T-helper 2 cell treated with Interferon-gamma antibody and Interleukin-4, amounts not matched to agents 5 μg/mL and 100 μg/mL, for 36 hours (primary cell): ENCODE measurements around the gene GNAQ.
"Not testable (repeated sequence)": the region's sequence is repeated elsewhere in the genome, so short reads cannot be mapped to it uniquely, and the experiment has no call there.

Experiments used
- DNase-seq: peaks from one replicate; pipeline ENCODE4 v3.0.0; 2021; ENCODE audit warnings: low spot score
- H3K27ac Mint-ChIP-seq: one replicate; pipeline ENCODE4 v1.8.0; 2021; ENCODE audit warnings: mild to moderate bottlenecking, mixed read lengths
- H3K27me3 Mint-ChIP-seq: one replicate; pipeline ENCODE4 v1.8.0; 2021; ENCODE audit warnings: low read depth, mixed read lengths
- H3K36me3 Mint-ChIP-seq: one replicate; pipeline ENCODE4 v1.8.0; 2021; ENCODE audit warnings: low read depth, mixed read lengths
- H3K4me1 Mint-ChIP-seq: one replicate; pipeline ENCODE4 v1.8.0; 2021; ENCODE audit warnings: low read depth, mixed read lengths
- H3K4me3 Mint-ChIP-seq: one replicate; pipeline ENCODE4 v1.8.0; 2022; ENCODE audit warnings: mild to moderate bottlenecking, moderate library complexity, mixed read lengths
- H3K9me3 Mint-ChIP-seq: one replicate; pipeline ENCODE4 v1.8.0; 2021; ENCODE audit warnings: mixed read lengths

Gene GNAQ

DNA sequence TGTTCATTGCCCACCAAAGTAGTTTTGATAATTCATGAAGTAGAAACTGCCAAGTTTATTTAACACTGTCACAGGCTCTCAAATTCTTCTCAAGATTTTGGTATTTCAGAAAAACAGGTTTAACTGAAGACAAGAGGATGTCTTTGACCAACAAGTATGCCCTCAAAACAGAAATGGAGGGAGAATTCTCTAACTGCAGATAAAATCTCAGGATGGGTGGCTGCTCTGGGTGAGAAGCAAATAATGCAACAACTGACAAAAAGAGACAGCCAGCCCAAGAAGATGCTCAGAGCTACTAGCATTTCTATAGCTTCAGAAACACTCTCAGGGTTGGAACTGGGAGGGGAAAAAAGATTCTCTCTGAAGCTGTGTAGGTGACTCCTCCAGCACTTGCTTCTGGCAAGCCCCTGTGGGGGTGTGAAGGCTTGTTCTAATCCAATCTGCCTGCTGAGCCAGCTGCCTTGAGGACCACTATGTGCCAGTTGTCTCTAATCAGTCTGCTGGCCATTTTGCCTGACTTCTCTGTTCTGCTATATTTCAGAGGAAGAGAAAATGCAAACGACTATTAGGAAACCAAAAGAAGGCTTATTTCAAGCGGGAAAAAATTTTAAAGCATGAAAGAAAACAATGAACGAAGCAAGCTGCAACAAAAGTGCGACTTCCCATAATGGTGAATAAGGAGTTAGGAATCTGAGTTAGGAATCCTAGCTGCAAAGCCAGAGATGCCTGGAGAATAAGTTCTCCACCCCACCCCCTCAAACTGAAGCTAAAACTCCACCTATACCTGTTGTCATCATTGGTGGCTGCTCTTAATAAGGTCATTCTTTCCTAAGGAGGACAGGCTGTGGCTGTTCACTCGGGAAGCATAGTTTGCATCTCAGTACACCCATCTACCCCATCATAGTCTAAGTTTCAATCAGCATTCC is 147.5 kb downstream of the GNAQ start:
- Mint-ChIP-seq H3K27me3 (no peaks in the 10 kb centered on the region), H3K4me3 (peak overlapping the region; percentile 66), H3K27ac (peak overlapping the region; percentile 77), H3K36me3 (peaks cover 12% of the 10 kb centered on the region), H3K4me1 (peaks cover 44% of the 10 kb centered on the region), H3K9me3 (no peaks in the 10 kb centered on the region)
- DNase-seq, result no peak

DNA sequence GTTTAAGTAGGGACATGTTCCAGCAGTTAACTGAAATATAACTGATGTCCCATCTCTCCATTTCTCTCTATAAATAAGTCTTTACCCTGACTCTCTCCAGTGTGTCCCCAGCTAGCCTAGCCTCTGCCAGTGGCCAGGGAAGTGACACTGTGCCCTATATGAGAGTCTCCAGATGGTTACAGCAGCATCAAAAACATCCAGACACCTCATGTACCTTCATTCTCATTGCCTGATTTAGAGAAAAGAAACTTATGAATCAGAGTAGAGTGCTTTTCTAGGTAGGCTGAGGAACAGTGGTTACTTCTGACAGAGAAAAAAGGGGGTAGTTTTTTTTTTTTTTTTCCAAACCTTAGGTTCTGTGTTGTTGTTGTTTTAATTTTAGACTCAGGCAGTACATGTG is 148.5 kb downstream of the GNAQ start:
- peak; percentile 19 for DNase-seq
- H3K9me3 Mint-ChIP-seq, result no peaks in the 10 kb centered on the region
- H3K36me3 Mint-ChIP-seq, result peaks cover 11% of the 10 kb centered on the region
- H3K27me3 Mint-ChIP-seq, result no peaks in the 10 kb centered on the region
- no peak overlapping the region for H3K4me3 Mint-ChIP-seq
- H3K4me1 Mint-ChIP-seq, result peaks cover 44% of the 10 kb centered on the region
- peak overlapping the region; percentile 43 for H3K27ac Mint-ChIP-seq

- Mint-ChIP-seq H3K36me3 (peaks cover 11% of the 10 kb centered on the region), H3K27ac (no peak overlapping the region), H3K4me3 (no peak overlapping the region), H3K4me1 (peaks cover 44% of the 10 kb centered on the region), H3K9me3 (no peaks in the 10 kb centered on the region), H3K27me3 (no peaks in the 10 kb centered on the region)
- no peak for DNase-seq
These were observed 149.3 kb downstream of the GNAQ start for GRCh38 chr9:77882294-77882693.

GRCh38 chr9:77881634-77882033 is 150.0 kb downstream of the GNAQ start:
- Mint-ChIP-seq H3K36me3 (peaks cover 11% of the 10 kb centered on the region), H3K4me1 (peaks cover 44% of the 10 kb centered on the region)
- not testable (repeated sequence) for H3K9me3 Mint-ChIP-seq, H3K27ac Mint-ChIP-seq, H3K27me3 Mint-ChIP-seq, DNase-seq, H3K4me3 Mint-ChIP-seq

- DNase-seq, result no peak
- H3K9me3 Mint-ChIP-seq, result no peaks in the 10 kb centered on the region
- peaks cover 11% of the 10 kb centered on the region for H3K36me3 Mint-ChIP-seq
- H3K27me3 Mint-ChIP-seq, result no peaks in the 10 kb centered on the region
- H3K4me3 Mint-ChIP-seq, result no peak overlapping the region
- no peak overlapping the region for H3K27ac Mint-ChIP-seq
- peaks cover 42% of the 10 kb centered on the region for H3K4me1 Mint-ChIP-seq
These were observed 150.5 kb downstream of the GNAQ start for GRCh38 chr9:77881111-77881510.

GRCh38 chr9:77879437-77879943 is 152.1 kb downstream of the GNAQ start:
- peaks cover 30% of the 10 kb centered on the region for H3K4me1 Mint-ChIP-seq
- no peak overlapping the region for H3K4me3 Mint-ChIP-seq
- H3K27me3 Mint-ChIP-seq, result no peaks in the 10 kb centered on the region
- no peak overlapping the region for H3K27ac Mint-ChIP-seq
- DNase-seq, result no peak
- H3K36me3 Mint-ChIP-seq, result peaks cover 14% of the 10 kb centered on the region
- H3K9me3 Mint-ChIP-seq, result no peaks in the 10 kb centered on the region

DNA sequence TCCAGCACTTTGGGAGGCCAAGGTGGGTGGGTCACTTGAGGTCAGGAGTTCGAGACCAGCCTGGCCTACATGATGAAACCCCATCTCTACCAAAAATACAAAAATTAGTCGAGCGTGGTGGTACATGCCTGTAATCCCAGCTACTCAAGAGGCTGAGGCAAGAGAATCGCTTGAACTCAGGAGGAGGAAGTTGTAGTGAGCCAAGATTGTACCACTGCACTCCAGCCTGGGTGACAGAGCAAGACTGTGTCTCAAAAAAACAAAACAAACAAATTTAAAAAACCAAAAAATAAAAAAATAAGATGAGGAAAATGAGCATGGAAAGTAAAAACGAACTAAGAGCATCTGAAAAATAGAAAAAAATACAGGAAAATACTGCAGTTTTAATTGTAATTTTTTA is 152.8 kb downstream of the GNAQ start:
- not testable (repeated sequence) for H3K27ac Mint-ChIP-seq, H3K27me3 Mint-ChIP-seq, DNase-seq, H3K9me3 Mint-ChIP-seq, H3K4me3 Mint-ChIP-seq
- peaks cover 17% of the 10 kb centered on the region for H3K36me3 Mint-ChIP-seq
- peaks cover 23% of the 10 kb centered on the region for H3K4me1 Mint-ChIP-seq

- no peak overlapping the region for H3K4me3 Mint-ChIP-seq
- no peak overlapping the region for H3K27ac Mint-ChIP-seq
- peaks cover 20% of the 10 kb centered on the region for H3K4me1 Mint-ChIP-seq
- H3K27me3 Mint-ChIP-seq, result no peaks in the 10 kb centered on the region
- H3K9me3 Mint-ChIP-seq, result no peaks in the 10 kb centered on the region
- peaks cover 15% of the 10 kb centered on the region for H3K36me3 Mint-ChIP-seq
- DNase-seq, result no peak
These were observed 153.6 kb downstream of the GNAQ start for GRCh38 chr9:77877976-77878375.

DNA sequence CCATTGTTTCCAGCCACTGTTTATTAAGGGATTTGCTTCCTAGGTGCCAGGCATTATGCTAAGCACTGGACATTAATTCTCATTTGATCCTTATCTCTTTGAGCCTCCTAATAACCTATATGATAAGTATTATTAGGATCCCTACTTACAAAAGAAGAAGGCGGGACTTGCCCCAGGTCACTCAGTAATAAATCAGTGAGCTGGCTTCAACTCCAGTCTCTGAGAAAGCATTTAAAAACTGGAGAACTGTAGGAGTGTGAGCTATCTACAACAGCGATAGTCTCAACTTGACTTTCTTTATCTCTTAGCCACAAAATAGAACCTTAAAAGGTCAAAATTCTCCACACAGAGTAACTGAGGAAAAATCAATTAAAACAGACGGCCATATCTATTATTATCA is 155.0 kb downstream of the GNAQ start:
- Mint-ChIP-seq H3K4me1 (peaks cover 15% of the 10 kb centered on the region), H3K4me3 (no peak overlapping the region), H3K27ac (no peak overlapping the region), H3K9me3 (no peaks in the 10 kb centered on the region), H3K36me3 (peaks cover 15% of the 10 kb centered on the region), H3K27me3 (no peaks in the 10 kb centered on the region)
- DNase-seq, result no peak

DNA sequence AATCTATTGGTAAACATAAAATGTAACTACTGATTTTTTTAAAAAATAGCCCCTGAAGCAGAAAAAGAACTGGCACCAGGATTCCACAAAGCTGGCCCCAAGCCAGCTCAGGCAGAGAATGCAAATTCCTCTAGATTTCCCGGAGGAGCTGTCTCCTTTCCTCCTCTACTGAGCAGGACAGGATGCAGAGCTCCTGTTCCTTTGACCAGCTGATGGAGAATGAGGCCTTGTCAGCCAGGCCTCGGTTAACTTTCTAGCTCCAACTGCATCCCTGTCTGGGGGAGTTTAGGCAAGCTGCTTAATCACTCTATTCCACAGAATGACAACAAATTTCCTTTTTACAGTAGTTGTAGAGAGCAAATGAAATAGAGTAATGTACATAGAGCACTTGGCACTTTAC is 155.5 kb downstream of the GNAQ start:
- peaks cover 16% of the 10 kb centered on the region for H3K4me1 Mint-ChIP-seq
- no peaks in the 10 kb centered on the region for H3K9me3 Mint-ChIP-seq
- no peaks in the 10 kb centered on the region for H3K27me3 Mint-ChIP-seq
- H3K36me3 Mint-ChIP-seq, result peaks cover 18% of the 10 kb centered on the region
- no peak overlapping the region for H3K27ac Mint-ChIP-seq
- DNase-seq, result no peak
- H3K4me3 Mint-ChIP-seq, result no peak overlapping the region

DNA sequence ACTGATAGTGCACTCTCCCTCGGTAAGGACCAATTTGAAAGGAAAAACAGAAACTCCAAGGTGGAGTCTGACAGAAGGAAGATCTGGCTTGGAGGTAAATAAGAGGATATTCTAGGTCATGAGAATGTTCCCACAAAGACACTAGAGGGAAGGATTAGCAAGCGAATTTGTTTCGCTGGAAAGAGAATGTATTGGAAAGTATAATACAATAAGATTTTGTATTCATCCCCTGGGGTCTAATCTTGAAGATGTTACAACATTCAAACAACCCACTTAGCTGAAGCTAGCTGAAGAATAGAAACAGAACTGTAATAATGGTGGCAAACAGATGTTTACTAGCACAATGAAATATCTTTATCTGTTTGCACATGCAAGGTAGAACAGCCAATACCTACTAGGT is 158.7 kb downstream of the GNAQ start:
- no peak overlapping the region for H3K4me3 Mint-ChIP-seq
- no peak overlapping the region for H3K27ac Mint-ChIP-seq
- no peak for DNase-seq
- no peaks in the 10 kb centered on the region for H3K9me3 Mint-ChIP-seq
- peaks cover 7% of the 10 kb centered on the region for H3K4me1 Mint-ChIP-seq
- H3K36me3 Mint-ChIP-seq, result peaks cover 22% of the 10 kb centered on the region
- no peaks in the 10 kb centered on the region for H3K27me3 Mint-ChIP-seq

DNA sequence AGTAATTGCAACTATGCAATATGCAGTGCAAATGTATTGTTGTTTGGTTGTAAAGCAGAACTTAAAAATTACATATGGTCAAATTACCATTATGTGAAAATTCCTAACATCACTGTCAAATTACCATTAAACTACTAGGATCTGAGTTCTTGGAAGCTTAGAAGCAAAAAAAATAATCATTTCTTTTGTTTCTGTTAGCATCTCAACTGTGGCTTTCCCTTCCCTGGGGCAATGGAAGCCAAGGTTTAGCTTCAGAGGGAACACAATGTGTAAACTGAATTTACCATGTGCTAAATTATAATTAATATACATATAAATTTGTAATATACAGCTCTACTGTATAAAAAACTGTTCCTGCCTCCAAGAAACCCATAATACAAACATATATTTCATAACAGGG is 159.4 kb downstream of the GNAQ start:
- H3K36me3 Mint-ChIP-seq, result peaks cover 22% of the 10 kb centered on the region
- peaks cover 13% of the 10 kb centered on the region for H3K4me1 Mint-ChIP-seq
- no peak overlapping the region for H3K4me3 Mint-ChIP-seq
- no peak for DNase-seq
- no peak overlapping the region for H3K27ac Mint-ChIP-seq
- H3K9me3 Mint-ChIP-seq, result no peaks in the 10 kb centered on the region
- H3K27me3 Mint-ChIP-seq, result no peaks in the 10 kb centered on the region

DNA sequence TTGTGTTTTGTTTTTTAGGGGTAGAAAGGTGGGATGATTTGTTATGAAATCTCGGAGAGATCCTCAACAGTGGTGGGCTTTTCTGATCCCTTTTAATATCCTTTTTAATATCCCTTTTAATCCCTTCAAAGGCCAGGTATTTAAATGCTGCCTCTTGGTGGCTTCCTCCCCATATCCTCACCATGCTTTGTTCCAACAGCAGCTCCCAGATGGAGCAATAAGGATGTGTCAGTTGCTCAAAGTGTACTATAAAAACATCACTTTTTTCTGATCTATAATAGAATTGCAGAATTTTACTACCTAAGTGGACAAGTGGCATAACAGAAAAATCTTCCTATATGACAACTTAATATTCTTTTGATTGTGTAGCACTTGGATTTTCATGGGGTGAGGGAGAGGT is 160.1 kb downstream of the GNAQ start:
- Mint-ChIP-seq H3K36me3 (peaks cover 22% of the 10 kb centered on the region), H3K4me1 (peaks cover 17% of the 10 kb centered on the region), H3K4me3 (no peak overlapping the region), H3K27ac (no peak overlapping the region), H3K9me3 (no peaks in the 10 kb centered on the region), H3K27me3 (no peaks in the 10 kb centered on the region)
- no peak for DNase-seq

GRCh38 chr9:77866878-77867277 is 164.7 kb downstream of the GNAQ start:
- Mint-ChIP-seq H3K27me3 (no peaks in the 10 kb centered on the region), H3K9me3 (peaks cover 21% of the 10 kb centered on the region), H3K36me3 (peaks cover 46% of the 10 kb centered on the region), H3K4me3 (no peak overlapping the region), H3K4me1 (peaks cover 28% of the 10 kb centered on the region), H3K27ac (peak overlapping the region; percentile 18)
- DNase-seq, result no peak
